Mammary epithelial cell (primary cell): Measurements from ENCODE around the gene NFS1.

ENCODE experiments used
- CTCF ChIP-seq, 2 donors: IDR thresholded peaks in 1 of 2; conservative IDR thresholded peaks in 1 of 2; 2 replicates each; pipeline ENCODE4 v1.5.1; 2011 to 2012; ENCODE audit warnings: inconsistent platforms in 2 of 2, low read length in 2 of 2, mild to moderate bottlenecking in 2 of 2, control low read depth in 1 of 2, low read depth in 1 of 2; ENCODE audit not compliant: insufficient read depth in 1 of 2; ENCODE audit errors: extremely low read depth in 1 of 2
- EZH2 ChIP-seq: IDR thresholded peaks from 2 replicates; pipeline ENCODE4 v1.6.1; 2012; ENCODE audit warnings: low read length, inconsistent platforms, borderline replicate concordance

DNA sequence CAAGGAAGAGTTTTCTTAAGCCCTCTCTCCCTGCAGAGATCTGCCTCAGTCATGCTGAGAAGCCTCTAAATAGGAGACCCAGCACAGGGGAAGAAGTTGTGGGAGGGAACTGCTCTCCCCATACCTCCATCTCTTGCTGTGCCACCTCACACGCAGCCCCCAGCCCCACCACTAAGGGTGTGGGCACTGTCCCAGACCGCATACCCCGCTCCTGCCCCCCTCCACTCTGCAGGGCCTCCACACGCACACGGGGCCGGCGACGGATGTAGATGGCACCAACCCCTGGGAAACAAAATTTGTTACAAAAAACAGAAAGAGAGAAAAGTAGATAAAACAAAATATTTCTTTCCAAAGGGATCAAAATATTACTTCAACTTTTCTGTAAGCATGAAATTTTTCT lies 24.2 kb downstream of the NFS1 start:
- no peak for TF ChIP-seq CTCF (conservative IDR thresholded peaks at IDR 0.05 in 1 of 2, IDR thresholded peaks at IDR 0.05 in 1 of 2; ENCODE audit: extremely low read depth in 1 of 2, insufficient read depth in 1 of 2, low read depth in 1 of 2, low read length in 2 of 2)
- no peak for TF ChIP-seq EZH2
